Keratinocyte (primary cell): ENCODE results near the gene MACIR. TPM values are rescaled to one million over a fixed set of nuclear protein-coding genes. Genes with fewer than 3 reads are reported as not detected.

Experiments
- DNase-seq: peaks from one replicate; pipeline ENCODE4 v3.0.0-alpha.2; 2011; ENCODE audit warnings: low read depth, missing footprints, low spot score
- FAIRE-seq: peaks from 2 replicates; lab custom pipeline; 2011; peaks lifted over from hg19 to GRCh38; lab: Jason Lieb, UNC
- H2AFZ ChIP-seq: 2 replicates; pipeline ENCODE4 v1.6.0; 2012; ENCODE audit warnings: low read length, control low read depth, inconsistent platforms; ENCODE audit not compliant: control insufficient read depth
- H3K27ac ChIP-seq: 2 replicates; pipeline ENCODE4 v1.5.1; 2011; ENCODE audit warnings: low read length; ENCODE audit not compliant: control insufficient read depth, insufficient read depth
- H3K27me3 ChIP-seq: 3 replicates; pipeline ENCODE4 v1.6.0; 2011; ENCODE audit warnings: low read length; ENCODE audit not compliant: control insufficient read depth, insufficient read depth; ENCODE audit errors: extremely low read depth
- H3K36me3 ChIP-seq, 2 experiments: 2 replicates in 1 of 2; 3 replicates in 1 of 2; pipeline ENCODE4 v1.5.1; 2011; ENCODE audit warnings: low read length in 2 of 2, mild to moderate bottlenecking in 1 of 2; ENCODE audit not compliant: control insufficient read depth in 2 of 2, insufficient read depth in 2 of 2; ENCODE audit errors: extremely low read depth in 1 of 2
- H3K4me1 ChIP-seq: 3 replicates; pipeline ENCODE4 v1.5.1; 2011; ENCODE audit warnings: low read length; ENCODE audit not compliant: control insufficient read depth, insufficient read depth; ENCODE audit errors: extremely low read depth
- H3K4me2 ChIP-seq: 3 replicates; pipeline ENCODE4 v1.6.0; 2011; ENCODE audit warnings: low read depth, low read length; ENCODE audit not compliant: control insufficient read depth, insufficient read depth; ENCODE audit errors: extremely low read depth
- H3K4me3 ChIP-seq, 3 experiments: fragments of 200-600 bp in 1 of 3; sonication (generic) in 1 of 3; 2 replicates in 2 of 3; 3 replicates in 1 of 3; pipeline ENCODE4 v1.5.1; 2011 to 2016; ENCODE audit warnings: low read length in 3 of 3, mild to moderate bottlenecking in 3 of 3, control low read depth in 2 of 3, inconsistent platforms in 1 of 3, low read depth in 1 of 3, mixed read lengths in 1 of 3, mixed run types in 1 of 3, moderate library complexity in 1 of 3; ENCODE audit not compliant: control insufficient read depth in 2 of 3, insufficient read depth in 2 of 3; ENCODE audit errors: extremely low read depth in 1 of 3
- H3K79me2 ChIP-seq: 2 replicates; pipeline ENCODE4 v1.6.0; 2012; ENCODE audit warnings: low read length; ENCODE audit not compliant: control insufficient read depth, insufficient read depth
- H3K9ac ChIP-seq: 3 replicates; pipeline ENCODE4 v1.6.0; 2011; ENCODE audit warnings: low read length; ENCODE audit not compliant: control insufficient read depth, insufficient read depth; ENCODE audit errors: extremely low read depth
- H3K9me1 ChIP-seq: 3 replicates; pipeline ENCODE4 v1.6.0; 2011; ENCODE audit warnings: low read length; ENCODE audit not compliant: control insufficient read depth, insufficient read depth; ENCODE audit errors: extremely low read depth
- H3K9me3 ChIP-seq: 2 replicates; pipeline ENCODE4 v1.5.1; 2012; ENCODE audit warnings: low read depth, low read length; ENCODE audit not compliant: control insufficient read depth
- H4K20me1 ChIP-seq: 3 replicates; pipeline ENCODE4 v1.6.0; 2011; ENCODE audit warnings: low read length; ENCODE audit not compliant: control insufficient read depth, insufficient read depth; ENCODE audit errors: extremely low read depth
- CTCF ChIP-seq, 3 experiments: IDR thresholded peaks in 1 of 3; conservative IDR thresholded peaks in 1 of 3; optimal IDR thresholded peaks in 1 of 3; 2 replicates in 2 of 3; 3 replicates in 1 of 3; pipeline versions ENCODE3 to v1.5.1; 2011; ENCODE audit warnings: low read length in 3 of 3, mild to moderate bottlenecking in 3 of 3, moderate library complexity in 2 of 3, control low read depth in 1 of 3, inconsistent platforms in 1 of 3; ENCODE audit not compliant: insufficient read depth in 2 of 3; ENCODE audit errors: extremely low read depth in 1 of 3
- EZH2 ChIP-seq: IDR thresholded peaks from one replicate; pipeline ENCODE4 v1.6.1; 2012; ENCODE audit warnings: inconsistent platforms, mild to moderate bottlenecking, low read length, moderate library complexity
- dilution Hi-C: fragments of 300-500 bp; cut with MboI; formaldehyde crosslinking; loops from one replicate; pipeline ENCODE4 v1.7.0; 2020; ENCODE audit warnings: low sequenced_read_pairs; ENCODE audit not compliant: extremely low pct_ligation_motif_present
- polyA plus RNA-seq, 5 experiments: library from polyadenylated mRNA; depleted of rRNA in 3 of 5; stranded (reverse) in 3 of 5; stranded (forward) in 1 of 5; unstranded in 1 of 5; fragments of >200 nt; gene quantifications; 1 replicate in 1 of 5; 2 replicates in 3 of 5; 3 replicates in 1 of 5; pipeline versions ENCODE4 v1.2.1 to v1.2.3, GENCODE V29; 2011 to 2012; ENCODE audit warnings: missing spikeins in 2 of 5, low read depth in 1 of 5, low replicate concordance in 1 of 5

The MACIR gene
- polyA plus RNA-seq, 1 donor (not counting 4 experiments of a cell fraction or from before 2014, with no cell fraction given) = 9.5 TPM

DNA sequence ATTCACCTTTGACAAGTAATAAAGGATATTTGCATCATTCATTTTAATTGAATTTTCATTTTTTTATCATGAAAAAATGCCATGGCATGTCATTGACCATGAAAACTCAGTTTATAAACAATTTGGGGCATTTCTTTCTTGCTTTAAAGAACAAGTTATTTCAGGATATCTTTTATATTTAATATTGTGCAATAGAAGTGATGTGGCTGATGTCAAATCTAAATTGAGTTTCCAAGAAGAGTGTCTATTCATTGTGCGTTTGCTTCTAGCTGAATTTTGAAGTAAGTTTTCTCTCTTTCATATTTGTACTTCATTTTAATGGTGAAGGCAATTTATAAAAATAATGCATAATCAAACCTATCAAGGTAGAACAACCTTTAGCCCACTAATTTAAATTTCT, 30.5 kb downstream of the MACIR start:
- dilution Hi-C loops = no loop called here
- no peak for DNase-seq

GRCh38 chr5:103290846-103291245, 32.3 kb downstream of the MACIR start:
- Histone ChIP-seq H2AFZ (no peak overlapping the region), H3K4me2 (no peak overlapping the region), H3K27me3 (no peaks in the 10 kb centered on the region), H3K4me1 (no peaks in the 10 kb centered on the region), H3K79me2 (no peaks in the 10 kb centered on the region), H3K9me3 (no peaks in the 10 kb centered on the region), H3K36me3 (no peaks in the 10 kb centered on the region), H3K4me3 (no peak overlapping the region), H4K20me1 (no peaks in the 10 kb centered on the region), H3K27ac (no peak overlapping the region), H3K9ac (no peak overlapping the region), H3K9me1 (no peaks in the 10 kb centered on the region)
- TF ChIP-seq EZH2 = no peak
- no peak for TF ChIP-seq CTCF (optimal IDR thresholded peaks at IDR 0.05 in 1 of 3, IDR thresholded peaks at IDR 0.05 in 1 of 3, conservative IDR thresholded peaks at IDR 0.05 in 1 of 3; ENCODE audit: extremely low read depth in 1 of 3, insufficient read depth in 2 of 3, low read length in 3 of 3)
- no peak for DNase-seq
- dilution Hi-C loops = no loop called here
- no peak for FAIRE-seq

More for the DNA sequence above, 30.5 kb downstream of the MACIR start:
- no peak overlapping the region for H3K27ac ChIP-seq
- no peaks in the 10 kb centered on the region for H3K27me3 ChIP-seq
- H3K4me2 ChIP-seq = no peak overlapping the region
- no peaks in the 10 kb centered on the region for H3K79me2 ChIP-seq
- H3K9me1 ChIP-seq = no peaks in the 10 kb centered on the region
- TF ChIP-seq EZH2 = no peak
- TF ChIP-seq CTCF (optimal IDR thresholded peaks at IDR 0.05 in 1 of 3, IDR thresholded peaks at IDR 0.05 in 1 of 3, conservative IDR thresholded peaks at IDR 0.05 in 1 of 3; ENCODE audit: extremely low read depth in 1 of 3, insufficient read depth in 2 of 3, low read length in 3 of 3) = no peak
- no peak overlapping the region for H3K9ac ChIP-seq
- no peak for FAIRE-seq
- no peak overlapping the region for H3K4me3 ChIP-seq
- no peaks in the 10 kb centered on the region for H4K20me1 ChIP-seq
- no peaks in the 10 kb centered on the region for H3K9me3 ChIP-seq
- H3K4me1 ChIP-seq = no peaks in the 10 kb centered on the region
- no peak overlapping the region for H2AFZ ChIP-seq
- H3K36me3 ChIP-seq = no peaks in the 10 kb centered on the region
